HepG2 (cell line): ENCODE data around the gene GLYR1. TPM values are rescaled to one million over a fixed set of nuclear protein-coding genes. Genes with fewer than 3 reads are reported as not detected.
A peak's percentile ranks its signal among the peaks of the same experiment; 100 is the strongest.

Experiments used
- ARID2 ChIP-seq: sonication (generic); formaldehyde crosslinking; IDR thresholded peaks from 2 replicates; pipeline ENCODE4 v1.8.1; 2022; ENCODE audit warnings: mild to moderate bottlenecking, missing genetic modification reagents, borderline replicate concordance
- ATF2 ChIP-seq: sonication (generic); formaldehyde crosslinking; IDR thresholded peaks from 2 replicates; pipeline ENCODE4 v1.4.0; 2020; ENCODE audit warnings: missing genetic modification reagents
- GFI1 ChIP-seq: sonication (generic); formaldehyde crosslinking; IDR thresholded peaks from 2 replicates; pipeline ENCODE4 v1.5.0; 2020; ENCODE audit warnings: missing genetic modification reagents, mild to moderate bottlenecking, borderline replicate concordance
- ISL2 ChIP-seq: sonication (generic); formaldehyde crosslinking; IDR thresholded peaks from 2 replicates; pipeline ENCODE4 v1.5.0; 2020; ENCODE audit warnings: missing genetic modification reagents
- KIAA2018 ChIP-seq: sonication (generic); formaldehyde crosslinking; IDR thresholded peaks from 2 replicates; pipeline ENCODE4 v1.5.0; 2020; ENCODE audit warnings: mild to moderate bottlenecking, missing genetic modification reagents, borderline replicate concordance
- MTERF4 ChIP-seq: sonication (generic); formaldehyde crosslinking; IDR thresholded peaks from 2 replicates; pipeline ENCODE4 v1.8.0; 2023; ENCODE audit warnings: mild to moderate bottlenecking, missing genetic modification reagents
- NR2F2 ChIP-seq: IDR thresholded peaks from 2 replicates; pipeline ENCODE4 v1.6.1; 2012; ENCODE audit warnings: low read depth, inconsistent platforms, borderline replicate concordance
- SSRP1 ChIP-seq: IDR thresholded peaks from 2 replicates; pipeline ENCODE4 v1.6.1; 2016; ENCODE audit warnings: control low read depth
- TAF15 ChIP-seq: fragments of 200-400 bp; formaldehyde crosslinking; IDR thresholded peaks from one replicate; pipeline ENCODE4 v1.6.1; 2018; ENCODE audit warnings: mild to moderate bottlenecking, low read depth, low read length; ENCODE audit not compliant: poor library complexity, severe bottlenecking
- TFE3 ChIP-seq: IDR thresholded peaks from 2 replicates; pipeline ENCODE4 v1.6.1; 2016
- ZNF567 ChIP-seq: sonication (generic); formaldehyde crosslinking; IDR thresholded peaks from 2 replicates; pipeline ENCODE4 v1.8.1; 2023; ENCODE audit warnings: mild to moderate bottlenecking, missing genetic modification reagents, borderline replicate concordance
- ZNF704 ChIP-seq: sonication (generic); formaldehyde crosslinking; IDR thresholded peaks from 2 replicates; pipeline ENCODE4 v1.8.1; 2023; ENCODE audit warnings: mild to moderate bottlenecking, inconsistent platforms, moderate library complexity, missing genetic modification reagents, borderline replicate concordance
- ZNF766 ChIP-seq: sonication (generic); formaldehyde crosslinking; IDR thresholded peaks from 2 replicates; pipeline ENCODE4 v1.5.0; 2020; ENCODE audit warnings: missing genetic modification reagents, borderline replicate concordance
- ZNF777 ChIP-seq: sonication (generic); formaldehyde crosslinking; IDR thresholded peaks from 2 replicates; pipeline ENCODE4 v1.4.0; 2020; ENCODE audit warnings: missing genetic modification reagents
- polyA plus RNA-seq, 8 experiments: library from polyadenylated mRNA; depleted of rRNA in 3 of 8; stranded (reverse) in 7 of 8; unstranded in 1 of 8; fragments of >200 nt; fragmentation: Illumina TruSeq in 4 of 8; extraction: Trizol in 4 of 8; gene quantifications; 2 replicates each; pipeline versions ENCODE4 v1.2.1 to v1.2.3, GENCODE V29; 2011 to 2016; ENCODE audit warnings: low read depth in 4 of 8, missing spikeins in 1 of 8, mixed read lengths in 1 of 8; ENCODE audit not compliant: insufficient read depth in 1 of 8
- total RNA-seq, 5 experiments: library from RNA; depleted of rRNA; stranded (reverse); fragments of >200 nt; fragmentation: Illumina TruSeq; extraction: Trizol; gene quantifications; 2 replicates each; pipeline ENCODE4 v1.2.3, GENCODE V29; 2016; ENCODE audit warnings: low read depth in 1 of 5

GLYR1 gene
- total and polyA plus RNA-seq, 2 of the 13 experiments (the other 11 are each of a cell fraction or from before 2014, with no cell fraction given): 28.3 to 48.7 TPM

- no peak for TF ChIP-seq KIAA2018 (CRISPR knock-in tag)
- TF ChIP-seq TFE3 (CRISPR knock-in tag): peak; percentile 82; the same call in 1 of the 2 replicates
- TF ChIP-seq ZNF567 (CRISPR knock-in tag): no peak
- TF ChIP-seq ISL2 (CRISPR knock-in tag): peak; percentile 51; the same call in 1 of the 2 replicates
- peak; percentile 31; the same call in 1 of the 2 replicates for TF ChIP-seq ARID2 (CRISPR knock-in tag)
- peak; percentile 98 for TF ChIP-seq ZNF777 (CRISPR knock-in tag)
- TF ChIP-seq ATF2 (CRISPR knock-in tag): peak; percentile 55; the same call in 1 of the 2 replicates
- no peak for TF ChIP-seq TAF15
- TF ChIP-seq ZNF704 (CRISPR knock-in tag): no peak; the same call in 1 of the 2 replicates
- TF ChIP-seq ZNF766 (CRISPR knock-in tag): no peak
- TF ChIP-seq SSRP1 (CRISPR knock-in tag): no peak
- TF ChIP-seq GFI1 (CRISPR knock-in tag): no peak
- TF ChIP-seq MTERF4 (CRISPR knock-in tag): 0 out of 2 replicates have a peak, but pooled peaks have one; percentile 16
- no peak for TF ChIP-seq NR2F2
Observed at GRCh38 chr16:4846901-4847773, at the start of gene GLYR1, which contains the start of gene UBN1 (continued).
